ENCODE data around the gene FGFR2.

The FGFR2 gene

GRCh38 chr10:121598263-121599249 is at the start of gene FGFR2:
FGFR2 (minus strand) TSS chr10:121598444; CDS start chr10:121593817, 4,627 bp downstream.
- DNase-seq (ENCODE audit: low spot score) = peak; percentile 29

- no peak for DNase-seq (ENCODE audit: low spot score)
Observed at GRCh38 chr10:121647401-121647800, 49.2 kb upstream of the FGFR2 start.

- DNase-seq (ENCODE audit: low spot score) = no peak
Observed at GRCh38 chr10:121645696-121646095, 47.5 kb upstream of the FGFR2 start.

- DNase-seq (ENCODE audit: low spot score) = no peak
Observed at GRCh38 chr10:121644501-121644900, 46.3 kb upstream of the FGFR2 start.

- DNase-seq (ENCODE audit: low spot score) = no peak
Observed at GRCh38 chr10:121640266-121640665, 42.0 kb upstream of the FGFR2 start.

GRCh38 chr10:121639416-121639815 is 41.2 kb upstream of the FGFR2 start:
- DNase-seq (ENCODE audit: low spot score) = no peak

- no peak for DNase-seq (ENCODE audit: low spot score)
Observed at GRCh38 chr10:121637437-121637836, 39.2 kb upstream of the FGFR2 start.

GRCh38 chr10:121633056-121633455 is 34.8 kb upstream of the FGFR2 start:
- no peak for DNase-seq (ENCODE audit: low spot score)

- DNase-seq (ENCODE audit: low spot score) = no peak
Observed at GRCh38 chr10:121631365-121632029, 33.3 kb upstream of the FGFR2 start.

GRCh38 chr10:121628859-121629258 is 30.6 kb upstream of the FGFR2 start:
- DNase-seq (ENCODE audit: low spot score) = no peak

- DNase-seq (ENCODE audit: low spot score) = no peak
Observed at GRCh38 chr10:121627876-121628581, 29.8 kb upstream of the FGFR2 start.

GRCh38 chr10:121624836-121625486 is 26.7 kb upstream of the FGFR2 start:
- no peak for DNase-seq (ENCODE audit: low spot score)

- DNase-seq (ENCODE audit: low spot score) = no peak
Observed at GRCh38 chr10:121618906-121619305, 20.7 kb upstream of the FGFR2 start.

GRCh38 chr10:121617176-121617575 is 18.9 kb upstream of the FGFR2 start:
- DNase-seq (ENCODE audit: low spot score) = no peak

- no peak for DNase-seq (ENCODE audit: low spot score)
Observed at GRCh38 chr10:121616291-121616690, 18.0 kb upstream of the FGFR2 start.

- no peak for DNase-seq (ENCODE audit: low spot score)
Observed at GRCh38 chr10:121615836-121616235, 17.6 kb upstream of the FGFR2 start.

- DNase-seq (ENCODE audit: low spot score) = no peak
Observed at GRCh38 chr10:121615435-121615793, 17.2 kb upstream of the FGFR2 start.

- DNase-seq (ENCODE audit: low spot score) = no peak
Observed at GRCh38 chr10:121614613-121615434, 16.6 kb upstream of the FGFR2 start.

GRCh38 chr10:121613456-121613855 is 15.2 kb upstream of the FGFR2 start:
- DNase-seq (ENCODE audit: low spot score) = no peak

GRCh38 chr10:121611393-121612159 is 13.3 kb upstream of the FGFR2 start:
- no peak for DNase-seq (ENCODE audit: low spot score)

All from kidney capillary endothelial cell (primary cell).